Neural crest cell (in vitro differentiated cells): ENCODE data around the gene SEMA7A. TPM values are rescaled to one million over a fixed set of nuclear protein-coding genes. Genes with fewer than 3 reads are reported as not detected.
A peak's percentile ranks its signal among the peaks of the same experiment; 100 is the strongest.
"Not testable (repeated sequence)": the region's sequence is repeated elsewhere in the genome, so short reads cannot be mapped to it uniquely, and the experiment has no call there.

ENCODE experiments used
- DNase-seq: peaks from one replicate; pipeline ENCODE4 v3.0.0; 2021; ENCODE audit warnings: low read depth, mixed read lengths, low spot score
- H3K27ac Mint-ChIP-seq: one replicate; pipeline ENCODE4 v1.8.0; 2021; ENCODE audit warnings: mild to moderate bottlenecking, mixed read lengths; ENCODE audit not compliant: unreplicated experiment
- H3K27me3 Mint-ChIP-seq: 2 replicates; pipeline ENCODE4 v1.8.0; 2021; ENCODE audit warnings: low read depth, mild to moderate bottlenecking, mixed read lengths
- H3K36me3 Mint-ChIP-seq: 2 replicates; pipeline ENCODE4 v1.8.0; 2021; ENCODE audit warnings: low read depth, mild to moderate bottlenecking, mixed read lengths
- H3K4me1 Mint-ChIP-seq: 2 replicates; pipeline ENCODE4 v1.8.0; 2021; ENCODE audit warnings: mixed read lengths
- H3K4me3 Mint-ChIP-seq: one replicate; pipeline ENCODE4 v1.8.0; 2021; ENCODE audit warnings: mild to moderate bottlenecking, mixed read lengths
- H3K9me3 Mint-ChIP-seq: 2 replicates; pipeline ENCODE4 v1.8.0; 2021; ENCODE audit warnings: mixed read lengths
- CTCF ChIP-seq: fragments of 200-600 bp; sonication (generic); conservative IDR thresholded peaks from 2 replicates; pipeline ENCODE4 v1.5.0; 2021; ENCODE audit warnings: antibody characterized with exemption, mild to moderate bottlenecking
- total RNA-seq: library from RNA; stranded (reverse); gene quantifications from 2 replicates; pipeline ENCODE4 v1.2.1, GENCODE V29; 2021

The SEMA7A gene
- total RNA-seq, 1 donor from 2014 or later, result 14.4 TPM

- peaks cover 2% of the 10 kb centered on the region for H3K9me3 Mint-ChIP-seq
- H3K27me3 Mint-ChIP-seq, result no peaks in the 10 kb centered on the region
- H3K36me3 Mint-ChIP-seq, result peaks cover 18% of the 10 kb centered on the region
- peak within 1 kb of the TSS; percentile 97 for H3K4me3 Mint-ChIP-seq
- H3K4me1 Mint-ChIP-seq, result peaks cover 34% of the 10 kb centered on the region
- H3K27ac Mint-ChIP-seq, result peak within 1 kb of the TSS; percentile 92
- DNase-seq, result peak; percentile 93
- TF ChIP-seq CTCF, result peak; percentile 23
Observed at GRCh38 chr15:74460871-74461846, 27.4 kb upstream of the SEMA7A start, which contains the start of gene UBL7. Gene UBL7 (minus strand): TSS chr15:74461160. CDS start chr15:74458867, 2,293 bp downstream.

- H3K27me3 Mint-ChIP-seq, result no peaks in the 10 kb centered on the region
- peak overlapping the region; percentile 62 for H3K27ac Mint-ChIP-seq
- H3K36me3 Mint-ChIP-seq, result peaks cover 14% of the 10 kb centered on the region
- H3K4me3 Mint-ChIP-seq, result peak overlapping the region; percentile 97
- peaks cover 2% of the 10 kb centered on the region for H3K9me3 Mint-ChIP-seq
- no peak for DNase-seq
- no peak for TF ChIP-seq CTCF
- H3K4me1 Mint-ChIP-seq, result peaks cover 34% of the 10 kb centered on the region
Observed at GRCh38 chr15:74460298-74460697, 26.5 kb upstream of the SEMA7A start.

GRCh38 chr15:74459798-74460197 lies 26.0 kb upstream of the SEMA7A start:
- DNase-seq, H3K9me3 Mint-ChIP-seq, H3K27me3 Mint-ChIP-seq, H3K27ac Mint-ChIP-seq: not testable (repeated sequence)
- peaks cover 39% of the 10 kb centered on the region for H3K4me1 Mint-ChIP-seq
- H3K36me3 Mint-ChIP-seq, result peaks cover 13% of the 10 kb centered on the region
- peak overlapping the region; percentile 97 for H3K4me3 Mint-ChIP-seq

- TF ChIP-seq CTCF, result no peak
- H3K9me3 Mint-ChIP-seq, result peaks cover 2% of the 10 kb centered on the region
- no peaks in the 10 kb centered on the region for H3K27me3 Mint-ChIP-seq
- peaks cover 8% of the 10 kb centered on the region for H3K36me3 Mint-ChIP-seq
- H3K27ac Mint-ChIP-seq, result no peak overlapping the region
- no peak for DNase-seq
- H3K4me1 Mint-ChIP-seq, result peaks cover 51% of the 10 kb centered on the region
- peak overlapping the region; percentile 70 for H3K4me3 Mint-ChIP-seq
Observed at GRCh38 chr15:74458473-74458872, 24.7 kb upstream of the SEMA7A start.

GRCh38 chr15:74457036-74457435 lies 23.3 kb upstream of the SEMA7A start:
- peaks cover 47% of the 10 kb centered on the region for H3K4me1 Mint-ChIP-seq
- not testable (repeated sequence) for DNase-seq, H3K36me3 Mint-ChIP-seq, H3K27ac Mint-ChIP-seq, H3K9me3 Mint-ChIP-seq, H3K27me3 Mint-ChIP-seq, H3K4me3 Mint-ChIP-seq

GRCh38 chr15:74454764-74455500 lies 21.2 kb upstream of the SEMA7A start:
- no peak for TF ChIP-seq CTCF
- Mint-ChIP-seq H3K36me3 (peaks cover 5% of the 10 kb centered on the region), H3K4me1 (peaks cover 42% of the 10 kb centered on the region), H3K9me3 (no peaks in the 10 kb centered on the region), H3K4me3 (no peak overlapping the region), H3K27ac (peak overlapping the region; percentile 70), H3K27me3 (no peaks in the 10 kb centered on the region)
- no peak for DNase-seq
